Transverse colon (tissue), 4 donors: ENCODE data around the gene ENDOD1.

ENCODE experiments used
- POLR2A ChIP-seq: fragments of 450-650 bp; IDR thresholded peaks from one replicate; pipeline ENCODE4 v1.6.1; 2016; ENCODE audit warnings: antibody characterized with exemption, mild to moderate bottlenecking, moderate library complexity
- POLR2AphosphoS5 ChIP-seq, 3 donors: sonication (generic); formaldehyde crosslinking; IDR thresholded peaks; one replicate each; pipeline ENCODE4 v1.6.1; 2016; ENCODE audit warnings: antibody characterized with exemption in 3 of 3
- TF ChIP-seq, protein P1 (sequence below), 5 experiments: fragments of 200-600 bp in 3 of 5; fragments of 450-650 bp in 2 of 5; sonication (generic) in 3 of 5; IDR thresholded peaks; 1 replicate in 2 of 5; 2 replicates in 3 of 5; pipeline ENCODE4 v1.5.1; 2016 to 2017; ENCODE audit warnings: antibody characterized with exemption in 5 of 5, inconsistent platforms in 3 of 5, mild to moderate bottlenecking in 2 of 5, moderate library complexity in 1 of 5

DNA sequence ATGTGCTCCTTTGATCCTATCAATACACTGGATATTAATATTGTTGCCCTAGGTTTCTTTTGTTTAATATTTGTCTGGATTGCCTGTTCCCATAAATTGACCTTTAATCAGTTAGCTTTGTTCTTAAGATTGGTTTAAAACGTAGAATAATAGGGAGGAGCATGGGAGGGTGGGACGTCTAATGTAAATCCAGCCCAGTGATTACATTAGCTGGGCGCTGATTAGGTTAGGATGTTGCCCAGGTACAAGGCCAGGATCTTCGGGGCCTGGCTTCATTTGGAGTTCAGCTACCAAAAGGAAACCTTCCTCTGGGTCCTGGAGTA, 23.0 kb upstream of the ENDOD1 start, which contains the start of gene SRSF8:
- TF ChIP-seq, protein P1, sequence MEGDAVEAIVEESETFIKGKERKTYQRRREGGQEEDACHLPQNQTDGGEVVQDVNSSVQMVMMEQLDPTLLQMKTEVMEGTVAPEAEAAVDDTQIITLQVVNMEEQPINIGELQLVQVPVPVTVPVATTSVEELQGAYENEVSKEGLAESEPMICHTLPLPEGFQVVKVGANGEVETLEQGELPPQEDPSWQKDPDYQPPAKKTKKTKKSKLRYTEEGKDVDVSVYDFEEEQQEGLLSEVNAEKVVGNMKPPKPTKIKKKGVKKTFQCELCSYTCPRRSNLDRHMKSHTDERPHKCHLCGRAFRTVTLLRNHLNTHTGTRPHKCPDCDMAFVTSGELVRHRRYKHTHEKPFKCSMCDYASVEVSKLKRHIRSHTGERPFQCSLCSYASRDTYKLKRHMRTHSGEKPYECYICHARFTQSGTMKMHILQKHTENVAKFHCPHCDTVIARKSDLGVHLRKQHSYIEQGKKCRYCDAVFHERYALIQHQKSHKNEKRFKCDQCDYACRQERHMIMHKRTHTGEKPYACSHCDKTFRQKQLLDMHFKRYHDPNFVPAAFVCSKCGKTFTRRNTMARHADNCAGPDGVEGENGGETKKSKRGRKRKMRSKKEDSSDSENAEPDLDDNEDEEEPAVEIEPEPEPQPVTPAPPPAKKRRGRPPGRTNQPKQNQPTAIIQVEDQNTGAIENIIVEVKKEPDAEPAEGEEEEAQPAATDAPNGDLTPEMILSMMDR (IDR thresholded peaks at IDR 0.05), result no peak
- TF ChIP-seq POLR2AphosphoS5 (IDR thresholded peaks at IDR 0.05), result no peak
- no peak for TF ChIP-seq POLR2A
